ENCODE results near the gene C16orf96. TPM values are rescaled to one million over a fixed set of nuclear protein-coding genes. Genes with fewer than 3 reads are reported as not detected.

The C16orf96 gene
- total RNA-seq, 1 experiment from 2014 or later, result 1.3 TPM

DNA sequence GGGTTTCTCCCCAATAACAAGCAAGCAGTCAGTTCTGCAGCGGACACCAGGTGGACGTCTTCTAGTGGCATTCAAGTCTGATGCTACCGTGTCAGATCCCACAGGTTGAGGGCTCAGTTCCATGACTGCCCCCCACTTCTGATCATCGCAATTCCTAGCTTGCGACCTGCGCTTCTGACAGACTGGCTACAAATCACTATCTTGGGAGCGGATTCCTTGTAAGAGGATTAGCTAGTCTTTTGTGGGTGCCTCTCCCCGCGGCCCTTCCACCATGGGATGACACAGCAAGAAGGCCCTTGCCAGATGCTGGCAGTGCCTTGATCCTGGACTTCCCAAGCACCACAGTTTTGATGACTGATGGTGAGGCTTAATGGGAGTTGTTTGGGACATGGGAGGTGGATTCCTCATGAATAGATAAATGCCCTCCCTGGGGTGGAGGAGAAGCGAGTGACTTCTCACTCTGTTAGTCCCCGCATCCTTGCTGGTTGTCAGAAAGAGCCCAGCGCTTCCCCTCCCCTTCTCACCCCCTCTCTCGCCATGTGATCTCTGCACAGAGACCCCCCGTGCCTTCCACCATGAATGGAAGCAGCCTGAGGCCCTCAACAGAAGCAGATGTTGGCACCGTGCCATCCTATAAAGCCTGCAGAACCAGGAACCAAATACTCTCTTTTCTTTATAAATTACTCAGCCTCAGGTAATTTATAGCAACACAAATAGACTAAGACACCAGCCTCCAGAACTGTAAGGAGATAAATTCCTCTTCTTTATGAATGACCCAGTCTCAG lies 36.7 kb upstream of the C16orf96 start:
- ChIA-PET CTCF (interaction anchor here (1.6 to 2.7 kb wide), 9 partner anchors 9 to 163 kb away, joined by 5 to 115 read pairs (median 19); no protein-coding TSS in a partner anchor), POLR2A (interaction anchor here (0.9 kb wide), 1 partner anchor 95 kb away, joined by 3 read pairs; no protein-coding TSS in a partner anchor)
- Mint-ChIP-seq H3K9me3 (no peaks in the 10 kb centered on the region), H3K4me3 (no peak overlapping the region), H3K27me3 (ENCODE audit: low read depth) (no peaks in the 10 kb centered on the region), H3K36me3 (no peaks in the 10 kb centered on the region), H3K27ac (peak overlapping the region; percentile 27; the same call in 1 of the 2 replicates), H3K4me1 (peaks cover 52% of the 10 kb centered on the region)
- no peak for DNase-seq (ENCODE audit: low spot score)
- TF ChIP-seq, protein P1, sequence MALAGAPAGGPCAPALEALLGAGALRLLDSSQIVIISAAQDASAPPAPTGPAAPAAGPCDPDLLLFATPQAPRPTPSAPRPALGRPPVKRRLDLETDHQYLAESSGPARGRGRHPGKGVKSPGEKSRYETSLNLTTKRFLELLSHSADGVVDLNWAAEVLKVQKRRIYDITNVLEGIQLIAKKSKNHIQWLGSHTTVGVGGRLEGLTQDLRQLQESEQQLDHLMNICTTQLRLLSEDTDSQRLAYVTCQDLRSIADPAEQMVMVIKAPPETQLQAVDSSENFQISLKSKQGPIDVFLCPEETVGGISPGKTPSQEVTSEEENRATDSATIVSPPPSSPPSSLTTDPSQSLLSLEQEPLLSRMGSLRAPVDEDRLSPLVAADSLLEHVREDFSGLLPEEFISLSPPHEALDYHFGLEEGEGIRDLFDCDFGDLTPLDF (CRISPR knock-in tag; IDR thresholded peaks at IDR 0.05), result no peak
- no peak for TF ChIP-seq ZNF263 (CRISPR knock-in tag; IDR thresholded peaks at IDR 0.05; ENCODE audit: low read depth)
- TF ChIP-seq EMX1 (CRISPR knock-in tag; IDR thresholded peaks at IDR 0.05), result no peak
- TF ChIP-seq GTF2I (CRISPR knock-in tag; conservative IDR thresholded peaks at IDR 0.05), result no peak
- no peak for TF ChIP-seq ZNF138 (CRISPR knock-in tag; conservative IDR thresholded peaks at IDR 0.05)
- TF ChIP-seq SMAD3 (CRISPR knock-in tag; IDR thresholded peaks at IDR 0.05; ENCODE audit: borderline replicate concordance), result no peak
- no peak for TF ChIP-seq HMGA2 (CRISPR knock-in tag; IDR thresholded peaks at IDR 0.05)
- TF ChIP-seq, protein P2, sequence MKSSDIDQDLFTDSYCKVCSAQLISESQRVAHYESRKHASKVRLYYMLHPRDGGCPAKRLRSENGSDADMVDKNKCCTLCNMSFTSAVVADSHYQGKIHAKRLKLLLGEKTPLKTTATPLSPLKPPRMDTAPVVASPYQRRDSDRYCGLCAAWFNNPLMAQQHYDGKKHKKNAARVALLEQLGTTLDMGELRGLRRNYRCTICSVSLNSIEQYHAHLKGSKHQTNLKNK (CRISPR knock-in tag; IDR thresholded peaks at IDR 0.05), result no peak
- no peak for TF ChIP-seq NFYB (CRISPR knock-in tag; conservative IDR thresholded peaks at IDR 0.05; ENCODE audit: low read depth)
- no peak for TF ChIP-seq ZNF396 (CRISPR knock-in tag; IDR thresholded peaks at IDR 0.05; ENCODE audit: borderline replicate concordance)
- no peak for TF ChIP-seq ESRRA (CRISPR knock-in tag; IDR thresholded peaks at IDR 0.05; ENCODE audit: borderline replicate concordance)
- no peak for TF ChIP-seq NFATC4 (CRISPR knock-in tag; IDR thresholded peaks at IDR 0.05)
- no peak for TF ChIP-seq ETV6 (CRISPR knock-in tag; IDR thresholded peaks at IDR 0.05)
- TF ChIP-seq RORB (CRISPR knock-in tag; IDR thresholded peaks at IDR 0.05), result no peak
- TF ChIP-seq, protein P3, sequence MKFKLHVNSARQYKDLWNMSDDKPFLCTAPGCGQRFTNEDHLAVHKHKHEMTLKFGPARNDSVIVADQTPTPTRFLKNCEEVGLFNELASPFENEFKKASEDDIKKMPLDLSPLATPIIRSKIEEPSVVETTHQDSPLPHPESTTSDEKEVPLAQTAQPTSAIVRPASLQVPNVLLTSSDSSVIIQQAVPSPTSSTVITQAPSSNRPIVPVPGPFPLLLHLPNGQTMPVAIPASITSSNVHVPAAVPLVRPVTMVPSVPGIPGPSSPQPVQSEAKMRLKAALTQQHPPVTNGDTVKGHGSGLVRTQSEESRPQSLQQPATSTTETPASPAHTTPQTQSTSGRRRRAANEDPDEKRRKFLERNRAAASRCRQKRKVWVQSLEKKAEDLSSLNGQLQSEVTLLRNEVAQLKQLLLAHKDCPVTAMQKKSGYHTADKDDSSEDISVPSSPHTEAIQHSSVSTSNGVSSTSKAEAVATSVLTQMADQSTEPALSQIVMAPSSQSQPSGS (CRISPR knock-in tag; IDR thresholded peaks at IDR 0.05; ENCODE audit: borderline replicate concordance, low read depth), result no peak
- TF ChIP-seq, protein P4, sequence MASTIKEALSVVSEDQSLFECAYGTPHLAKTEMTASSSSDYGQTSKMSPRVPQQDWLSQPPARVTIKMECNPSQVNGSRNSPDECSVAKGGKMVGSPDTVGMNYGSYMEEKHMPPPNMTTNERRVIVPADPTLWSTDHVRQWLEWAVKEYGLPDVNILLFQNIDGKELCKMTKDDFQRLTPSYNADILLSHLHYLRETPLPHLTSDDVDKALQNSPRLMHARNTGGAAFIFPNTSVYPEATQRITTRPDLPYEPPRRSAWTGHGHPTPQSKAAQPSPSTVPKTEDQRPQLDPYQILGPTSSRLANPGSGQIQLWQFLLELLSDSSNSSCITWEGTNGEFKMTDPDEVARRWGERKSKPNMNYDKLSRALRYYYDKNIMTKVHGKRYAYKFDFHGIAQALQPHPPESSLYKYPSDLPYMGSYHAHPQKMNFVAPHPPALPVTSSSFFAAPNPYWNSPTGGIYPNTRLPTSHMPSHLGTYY (CRISPR knock-in tag; IDR thresholded peaks at IDR 0.05), result no peak
- no peak for ATAC-seq

DNA sequence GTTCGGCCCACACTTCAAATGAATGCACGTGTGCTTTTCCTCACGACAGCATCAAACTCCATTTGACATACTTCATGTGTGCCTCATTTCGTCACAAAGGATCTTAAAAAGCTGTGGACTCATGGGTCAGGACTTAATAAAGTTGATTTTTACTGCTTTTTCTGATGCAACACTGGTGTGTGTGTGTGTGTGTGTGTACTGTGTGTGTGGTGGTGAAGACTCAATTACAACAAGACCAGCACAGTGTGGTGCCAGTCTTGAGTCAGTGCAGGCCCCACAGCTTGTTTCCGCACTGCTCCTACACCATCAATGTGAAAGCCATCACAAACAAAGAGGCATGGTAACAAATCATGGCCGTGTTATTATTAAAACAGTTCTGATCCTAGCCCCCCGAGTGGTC lies 35.2 kb upstream of the C16orf96 start:
- Mint-ChIP-seq H3K4me1 (peaks cover 52% of the 10 kb centered on the region), H3K27me3 (ENCODE audit: low read depth) (no peaks in the 10 kb centered on the region), H3K4me3 (no peak overlapping the region), H3K9me3 (no peaks in the 10 kb centered on the region), H3K27ac (peak overlapping the region; percentile 83), H3K36me3 (no peaks in the 10 kb centered on the region)
- ChIA-PET CTCF (interaction anchor here (1.1 to 2.3 kb wide), 5 partner anchors 18 to 103 kb away, joined by 3 to 10 read pairs (median 6); partner anchors contain the start of genes CDIP1 and MGRN1), POLR2A (no interaction called here)
- ATAC-seq (no peak), DNase-seq (ENCODE audit: low spot score) (no peak)
- TF ChIP-seq NR2C2 (CRISPR knock-in tag; IDR thresholded peaks at IDR 0.05), result no peak
- TF ChIP-seq, protein P5, sequence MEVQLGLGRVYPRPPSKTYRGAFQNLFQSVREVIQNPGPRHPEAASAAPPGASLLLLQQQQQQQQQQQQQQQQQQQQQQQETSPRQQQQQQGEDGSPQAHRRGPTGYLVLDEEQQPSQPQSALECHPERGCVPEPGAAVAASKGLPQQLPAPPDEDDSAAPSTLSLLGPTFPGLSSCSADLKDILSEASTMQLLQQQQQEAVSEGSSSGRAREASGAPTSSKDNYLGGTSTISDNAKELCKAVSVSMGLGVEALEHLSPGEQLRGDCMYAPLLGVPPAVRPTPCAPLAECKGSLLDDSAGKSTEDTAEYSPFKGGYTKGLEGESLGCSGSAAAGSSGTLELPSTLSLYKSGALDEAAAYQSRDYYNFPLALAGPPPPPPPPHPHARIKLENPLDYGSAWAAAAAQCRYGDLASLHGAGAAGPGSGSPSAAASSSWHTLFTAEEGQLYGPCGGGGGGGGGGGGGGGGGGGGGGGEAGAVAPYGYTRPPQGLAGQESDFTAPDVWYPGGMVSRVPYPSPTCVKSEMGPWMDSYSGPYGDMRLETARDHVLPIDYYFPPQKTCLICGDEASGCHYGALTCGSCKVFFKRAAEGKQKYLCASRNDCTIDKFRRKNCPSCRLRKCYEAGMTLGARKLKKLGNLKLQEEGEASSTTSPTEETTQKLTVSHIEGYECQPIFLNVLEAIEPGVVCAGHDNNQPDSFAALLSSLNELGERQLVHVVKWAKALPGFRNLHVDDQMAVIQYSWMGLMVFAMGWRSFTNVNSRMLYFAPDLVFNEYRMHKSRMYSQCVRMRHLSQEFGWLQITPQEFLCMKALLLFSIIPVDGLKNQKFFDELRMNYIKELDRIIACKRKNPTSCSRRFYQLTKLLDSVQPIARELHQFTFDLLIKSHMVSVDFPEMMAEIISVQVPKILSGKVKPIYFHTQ (CRISPR knock-in tag; IDR thresholded peaks at IDR 0.05), result no peak
- no peak for TF ChIP-seq SMAD3 (CRISPR knock-in tag; IDR thresholded peaks at IDR 0.05; ENCODE audit: borderline replicate concordance)
- TF ChIP-seq FOXP1 (CRISPR knock-in tag; IDR thresholded peaks at IDR 0.05; ENCODE audit: borderline replicate concordance), result no peak
- TF ChIP-seq, protein P6, sequence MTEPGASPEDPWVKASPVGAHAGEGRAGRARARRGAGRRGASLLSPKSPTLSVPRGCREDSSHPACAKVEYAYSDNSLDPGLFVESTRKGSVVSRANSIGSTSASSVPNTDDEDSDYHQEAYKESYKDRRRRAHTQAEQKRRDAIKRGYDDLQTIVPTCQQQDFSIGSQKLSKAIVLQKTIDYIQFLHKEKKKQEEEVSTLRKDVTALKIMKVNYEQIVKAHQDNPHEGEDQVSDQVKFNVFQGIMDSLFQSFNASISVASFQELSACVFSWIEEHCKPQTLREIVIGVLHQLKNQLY (CRISPR knock-in tag; IDR thresholded peaks at IDR 0.05), result no peak
- no peak for TF ChIP-seq ZNF263 (CRISPR knock-in tag; IDR thresholded peaks at IDR 0.05; ENCODE audit: low read depth)
- TF ChIP-seq, protein P4 (CRISPR knock-in tag; IDR thresholded peaks at IDR 0.05), result no peak
- no peak for TF ChIP-seq HMGA2 (CRISPR knock-in tag; IDR thresholded peaks at IDR 0.05)
- TF ChIP-seq, protein P7, sequence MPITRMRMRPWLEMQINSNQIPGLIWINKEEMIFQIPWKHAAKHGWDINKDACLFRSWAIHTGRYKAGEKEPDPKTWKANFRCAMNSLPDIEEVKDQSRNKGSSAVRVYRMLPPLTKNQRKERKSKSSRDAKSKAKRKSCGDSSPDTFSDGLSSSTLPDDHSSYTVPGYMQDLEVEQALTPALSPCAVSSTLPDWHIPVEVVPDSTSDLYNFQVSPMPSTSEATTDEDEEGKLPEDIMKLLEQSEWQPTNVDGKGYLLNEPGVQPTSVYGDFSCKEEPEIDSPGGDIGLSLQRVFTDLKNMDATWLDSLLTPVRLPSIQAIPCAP (CRISPR knock-in tag; IDR thresholded peaks at IDR 0.05), result no peak
- no peak for TF ChIP-seq MYBL2 (CRISPR knock-in tag; IDR thresholded peaks at IDR 0.05)

Data from WTC11 (cell line).